GM19463 (cell line): ENCODE data around the gene TMEM174.
"Not testable (repeated sequence)": the region's sequence is repeated elsewhere in the genome, so short reads cannot be mapped to it uniquely, and the experiment has no call there.

Experiments used
- ATAC-seq: cut with Tn5 transposase; IDR thresholded peaks from one replicate; pipeline ENCODE4 v1.9.1; 2021; ENCODE audit warnings: mild to moderate bottlenecking, moderate library complexity; ENCODE audit not compliant: unreplicated experiment

Gene TMEM174

DNA sequence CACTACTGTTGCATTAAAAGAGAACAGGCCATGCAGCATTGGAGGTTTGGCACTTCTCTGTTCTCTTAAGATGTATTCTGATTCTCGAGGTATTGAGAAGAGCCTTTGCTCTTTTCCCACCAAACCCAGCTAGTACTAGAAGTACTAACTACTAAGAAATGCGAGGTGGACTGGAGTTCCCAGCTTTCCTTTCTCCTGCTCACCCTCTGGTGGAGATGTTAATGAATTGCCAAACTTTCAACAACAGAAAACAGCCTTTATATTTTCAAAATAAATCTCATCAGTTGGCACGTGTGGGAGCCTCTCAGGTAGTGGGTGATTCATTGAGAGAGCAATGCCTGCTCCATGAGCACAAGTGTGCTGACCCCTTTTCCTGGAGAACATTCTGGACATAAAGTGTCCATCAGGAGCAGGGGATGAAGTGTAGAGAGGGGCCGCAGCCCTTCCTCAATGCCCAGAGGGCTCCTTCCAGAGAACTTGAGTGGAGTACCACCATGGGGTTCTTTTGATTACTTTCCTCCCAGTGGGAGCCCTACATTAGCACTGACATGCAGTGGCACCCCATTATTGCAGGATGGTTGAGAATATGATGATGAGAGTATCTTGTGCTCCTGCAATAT, 45.7 kb downstream of the TMEM174 start:
- no peak for ATAC-seq

GRCh38 chr5:73219336-73219735, 46.3 kb downstream of the TMEM174 start:
- not testable (repeated sequence) for ATAC-seq

DNA sequence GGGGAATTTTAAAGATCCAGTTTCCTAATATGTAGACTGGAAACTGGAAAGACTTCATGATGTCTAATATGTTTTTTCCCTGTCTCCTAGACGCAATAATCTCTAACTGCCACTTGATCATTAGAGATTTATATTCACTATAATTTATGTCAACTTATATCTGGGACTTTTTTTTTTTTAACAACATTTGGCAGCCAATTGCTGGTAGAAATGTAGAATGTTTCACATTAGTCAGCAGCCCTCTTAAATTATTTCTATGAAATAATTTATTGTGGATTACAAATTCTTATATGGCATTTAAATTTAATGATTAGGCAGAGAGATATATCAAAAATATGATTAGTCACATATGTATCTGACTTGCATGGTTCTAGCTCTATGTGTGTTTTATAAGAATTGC, 48.2 kb downstream of the TMEM174 start:
- ATAC-seq = no peak

- no peak for ATAC-seq
These were observed 48.7 kb downstream of the TMEM174 start for GRCh38 chr5:73221726-73222125.

- no peak for ATAC-seq
These were observed 49.2 kb downstream of the TMEM174 start for GRCh38 chr5:73222173-73222572.
